ENCODE measurements around the gene BAZ2B.

DNA sequence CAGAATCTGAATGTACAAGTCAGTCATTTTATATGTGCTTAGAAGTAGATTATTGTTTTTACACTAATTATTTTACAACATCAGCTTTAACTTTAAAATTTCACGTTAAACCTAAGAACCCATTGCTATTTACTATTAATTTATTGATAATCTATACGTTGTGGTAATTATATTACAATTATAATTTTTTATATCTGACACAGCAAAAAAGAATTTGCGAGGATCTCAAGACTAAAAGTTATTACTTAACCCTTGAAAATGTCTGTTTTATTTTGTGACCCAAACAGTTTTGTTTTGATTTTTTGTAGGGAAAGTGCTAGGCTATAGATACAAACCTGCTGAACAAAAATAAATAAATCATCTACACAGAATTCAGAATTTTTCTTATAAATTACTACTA, 30.3 kb downstream of the BAZ2B start:
- TF ChIP-seq, protein P1, sequence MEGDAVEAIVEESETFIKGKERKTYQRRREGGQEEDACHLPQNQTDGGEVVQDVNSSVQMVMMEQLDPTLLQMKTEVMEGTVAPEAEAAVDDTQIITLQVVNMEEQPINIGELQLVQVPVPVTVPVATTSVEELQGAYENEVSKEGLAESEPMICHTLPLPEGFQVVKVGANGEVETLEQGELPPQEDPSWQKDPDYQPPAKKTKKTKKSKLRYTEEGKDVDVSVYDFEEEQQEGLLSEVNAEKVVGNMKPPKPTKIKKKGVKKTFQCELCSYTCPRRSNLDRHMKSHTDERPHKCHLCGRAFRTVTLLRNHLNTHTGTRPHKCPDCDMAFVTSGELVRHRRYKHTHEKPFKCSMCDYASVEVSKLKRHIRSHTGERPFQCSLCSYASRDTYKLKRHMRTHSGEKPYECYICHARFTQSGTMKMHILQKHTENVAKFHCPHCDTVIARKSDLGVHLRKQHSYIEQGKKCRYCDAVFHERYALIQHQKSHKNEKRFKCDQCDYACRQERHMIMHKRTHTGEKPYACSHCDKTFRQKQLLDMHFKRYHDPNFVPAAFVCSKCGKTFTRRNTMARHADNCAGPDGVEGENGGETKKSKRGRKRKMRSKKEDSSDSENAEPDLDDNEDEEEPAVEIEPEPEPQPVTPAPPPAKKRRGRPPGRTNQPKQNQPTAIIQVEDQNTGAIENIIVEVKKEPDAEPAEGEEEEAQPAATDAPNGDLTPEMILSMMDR (IDR thresholded peaks at IDR 0.05 in 2 of 3, conservative IDR thresholded peaks at IDR 0.05 in 1 of 3; ENCODE audit: borderline replicate concordance in 1 of 3, insufficient read depth in 1 of 3, low read depth in 2 of 3, low read length in 2 of 3) = no peak
- TF ChIP-seq POLR2A (IDR thresholded peaks at IDR 0.05; ENCODE audit: borderline replicate concordance, extremely low read depth, insufficient read depth, insufficient read length) = no peak
- no peak for TF ChIP-seq RAD21 (IDR thresholded peaks at IDR 0.05; ENCODE audit: low read depth)
- no peak for TF ChIP-seq ELF1 (IDR thresholded peaks at IDR 0.05; ENCODE audit: borderline replicate concordance, low read depth)
- no peak for TF ChIP-seq CEBPB (IDR thresholded peaks at IDR 0.05; ENCODE audit: low read depth)
- TF ChIP-seq EZH2phosphoT487 (IDR thresholded peaks at IDR 0.05; ENCODE audit: borderline replicate concordance) = no peak
- TF ChIP-seq EZH2 (IDR thresholded peaks at IDR 0.05) = no peak
